Upper lobe of left lung (tissue), 6 donors: ENCODE measurements around the gene RBM33. TPM values are rescaled to one million over a fixed set of nuclear protein-coding genes. Genes with fewer than 3 reads are reported as not detected.

Experiments used
- ATAC-seq, 2 donors: fragments of 200-7000 bp; cut with Tn5 transposase; one replicate each; pipeline ENCODE4 v1.9.1; 2022; ENCODE audit warnings: mild to moderate bottlenecking in 2 of 2, moderate library complexity in 2 of 2; ENCODE audit not compliant: low FRiP score in 2 of 2
- DNase-seq, 2 donors: peaks; one replicate each; pipeline ENCODE4 v3.0.0-alpha.2; 2019 to 2020
- H3K27ac ChIP-seq, 4 donors: fragments of 200-600 bp; sonication (generic); one replicate each; pipeline ENCODE4 v1.5.1; 2016 to 2019
- H3K27me3 ChIP-seq, 4 donors: fragments of 200-600 bp; sonication (generic); one replicate each; pipeline ENCODE4 v1.5.1; 2017 to 2019
- H3K36me3 ChIP-seq, 4 donors: fragments of 200-600 bp; sonication (generic); one replicate each; pipeline ENCODE4 v1.5.1; 2016 to 2019
- H3K4me1 ChIP-seq, 4 donors: fragments of 200-600 bp; sonication (generic); one replicate each; pipeline ENCODE4 v1.5.1; 2018 to 2019
- H3K4me3 ChIP-seq, 4 donors: fragments of 200-600 bp; sonication (generic); one replicate each; pipeline ENCODE4 v1.5.1; 2017 to 2019; ENCODE audit warnings: mild to moderate bottlenecking in 2 of 4, moderate library complexity in 1 of 4
- H3K9me3 ChIP-seq, 4 donors: fragments of 200-600 bp; sonication (generic); one replicate each; pipeline ENCODE4 v1.5.1; 2018 to 2019
- CTCF ChIP-seq, 6 experiments: fragments of 450-650 bp in 4 of 6; fragments of 200-600 bp in 2 of 6; sonication (generic) in 2 of 6; IDR thresholded peaks; one replicate each; pipeline ENCODE4 v1.5.1; 2016 to 2019; ENCODE audit warnings: antibody characterized with exemption in 6 of 6
- EP300 ChIP-seq, 4 donors: sonication (generic); formaldehyde crosslinking; IDR thresholded peaks; one replicate each; pipeline ENCODE4 v1.5.1; 2017; ENCODE audit warnings: antibody characterized with exemption in 4 of 4, control low read depth in 2 of 4
- POLR2A ChIP-seq, 4 donors: fragments of 450-650 bp; IDR thresholded peaks; one replicate each; pipeline ENCODE4 v1.5.1; 2016 to 2017; ENCODE audit warnings: antibody characterized with exemption in 4 of 4, mild to moderate bottlenecking in 2 of 4
- POLR2AphosphoS5 ChIP-seq, 2 donors: sonication (generic); formaldehyde crosslinking; IDR thresholded peaks; one replicate each; pipeline ENCODE4 v1.5.1; 2017; ENCODE audit warnings: antibody characterized with exemption in 2 of 2
- WGBS, 2 donors: methylation state at CpG; one replicate each; pipeline ENCODE4 v1.1.5; 2017 to 2018; 5-methylcytosine and 5-hydroxymethylcytosine counted together
- total RNA-seq, 6 donors: library from RNA; depleted of rRNA in 4 of 6; stranded (reverse); fragments of >200 nt in 4 of 6; gene quantifications; one replicate each; pipeline versions ENCODE4 v1.1.0 to v1.2.1, GENCODE V29; 2016 to 2021
- donor health status: DM: no; HTN: no; CAD: no; lungs with moderate emphysema.
- donor health status: DM: no; HTN: yes; CAD: no; lungs with severe emphysema.

The RBM33 gene
- total RNA-seq, 6 donors from 2014 or later = 40.6 to 179 (median 76.4) TPM

- ATAC-seq = peak in 1 of 2 donors; percentile 47
- Histone ChIP-seq H3K4me1 (peaks cover 8 to 18% (median 16%) of the 10 kb centered on the region in 4 donors), H3K27me3 (no peaks in the 10 kb centered on the region), H3K27ac (no peak overlapping the region), H3K36me3 (peaks cover 6 to 44% (median 10%) of the 10 kb centered on the region in 4 donors), H3K4me3 (no peak overlapping the region), H3K9me3 (no peaks in the 10 kb centered on the region)
- WGBS, 2 donors = 82 to 86% methylated on average over 8 of the region's 8 CpGs
- TF ChIP-seq CTCF (IDR thresholded peaks at IDR 0.05) (no peak), POLR2AphosphoS5 (IDR thresholded peaks at IDR 0.05) (no peak), POLR2A (IDR thresholded peaks at IDR 0.05) (no peak), EP300 (IDR thresholded peaks at IDR 0.05) (no peak)
- no peak for DNase-seq
Measured at GRCh38 chr7:155676052-155676451, 31.6 kb downstream of the RBM33 start.

GRCh38 chr7:155677688-155678087, 33.2 kb downstream of the RBM33 start:
- peaks cover 8 to 58% (median 16%) of the 10 kb centered on the region in 4 donors for H3K36me3 ChIP-seq
- DNase-seq (no peak), ATAC-seq (no peak)
- no peak overlapping the region for H3K4me3 ChIP-seq
- peaks cover 7 to 18% (median 10%) of the 10 kb centered on the region in 4 donors for H3K4me1 ChIP-seq
- no peak overlapping the region for H3K27ac ChIP-seq
- H3K9me3 ChIP-seq = no peaks in the 10 kb centered on the region
- H3K27me3 ChIP-seq = no peaks in the 10 kb centered on the region
- TF ChIP-seq CTCF (IDR thresholded peaks at IDR 0.05) (no peak), POLR2A (IDR thresholded peaks at IDR 0.05) (no peak), EP300 (IDR thresholded peaks at IDR 0.05) (no peak), POLR2AphosphoS5 (IDR thresholded peaks at IDR 0.05) (no peak)
- 84 to 91% methylated on average over 2 of the region's 2 CpGs for WGBS, 2 donors

GRCh38 chr7:155680124-155680523, 35.7 kb downstream of the RBM33 start:
- no peak overlapping the region for H3K27ac ChIP-seq
- DNase-seq = no peak
- H3K36me3 ChIP-seq = peaks cover 8 to 64% (median 20%) of the 10 kb centered on the region in 4 donors
- H3K9me3 ChIP-seq = no peaks in the 10 kb centered on the region
- H3K4me1 ChIP-seq = peaks cover 7 to 18% (median 10%) of the 10 kb centered on the region in 4 donors
- WGBS, 2 donors = 100% methylated on average over 3 of the region's 3 CpGs
- no peak for ATAC-seq
- no peaks in the 10 kb centered on the region for H3K27me3 ChIP-seq
- no peak for TF ChIP-seq POLR2AphosphoS5 (IDR thresholded peaks at IDR 0.05)
- no peak for TF ChIP-seq POLR2A (IDR thresholded peaks at IDR 0.05)
- TF ChIP-seq EP300 (IDR thresholded peaks at IDR 0.05) = no peak
- TF ChIP-seq CTCF (IDR thresholded peaks at IDR 0.05) = no peak
- no peak overlapping the region for H3K4me3 ChIP-seq

- no peaks in the 10 kb centered on the region for H3K27me3 ChIP-seq
- no peak overlapping the region for H3K4me3 ChIP-seq
- TF ChIP-seq POLR2AphosphoS5 (IDR thresholded peaks at IDR 0.05) (no peak), EP300 (IDR thresholded peaks at IDR 0.05) (no peak), POLR2A (IDR thresholded peaks at IDR 0.05) (no peak), CTCF (IDR thresholded peaks at IDR 0.05) (no peak)
- H3K9me3 ChIP-seq = no peaks in the 10 kb centered on the region
- peaks cover 7 to 18% (median 10%) of the 10 kb centered on the region in 4 donors for H3K4me1 ChIP-seq
- H3K27ac ChIP-seq = no peak overlapping the region
- H3K36me3 ChIP-seq = peaks cover 8 to 67% (median 20%) of the 10 kb centered on the region in 4 donors
- DNase-seq = no peak
- 66 to 80% methylated on average over 2 of the region's 2 CpGs for WGBS, 2 donors
- ATAC-seq = no peak
Measured at GRCh38 chr7:155680864-155681263, 36.4 kb downstream of the RBM33 start.

GRCh38 chr7:155681663-155682062, 37.2 kb downstream of the RBM33 start:
- no peak for DNase-seq
- TF ChIP-seq POLR2AphosphoS5 (IDR thresholded peaks at IDR 0.05) (no peak), EP300 (IDR thresholded peaks at IDR 0.05) (no peak), CTCF (IDR thresholded peaks at IDR 0.05) (no peak), POLR2A (IDR thresholded peaks at IDR 0.05) (no peak)
- Histone ChIP-seq H3K4me1 (peaks cover 3 to 10% (median 9%) of the 10 kb centered on the region in 4 donors), H3K36me3 (peaks cover 8 to 72% (median 20%) of the 10 kb centered on the region in 4 donors), H3K27me3 (no peaks in the 10 kb centered on the region), H3K27ac (no peak overlapping the region), H3K4me3 (no peak overlapping the region), H3K9me3 (no peaks in the 10 kb centered on the region)
- no peak for ATAC-seq
- WGBS, 2 donors = 94 to 96% methylated on average over 5 of the region's 5 CpGs
